Endothelial cell of umbilical vein (primary cell): ENCODE measurements around the gene VGLL4. TPM values are rescaled to one million over a fixed set of nuclear protein-coding genes. Genes with fewer than 3 reads are reported as not detected.

ENCODE experiments used
- BruUV-seq: library from RNA; stranded (reverse); fragments of 400-500 nt; replicated peaks from 2 replicates; lab custom pipeline; 2021; lab: Mats Ljungman, UMichigan
- CTCF ChIA-PET: fragments of 300-600, 350-600 bp; sonication (Branson Sonifier 250); formaldehyde crosslinking; loops from one replicate; lab custom pipeline; 2021; ENCODE audit warnings: antibody characterized with exemption, inconsistent platforms; lab: Charles Lee
- POLR2A ChIA-PET: fragments of 300-600, 350-600 bp; sonication (Branson Sonifier 250); formaldehyde crosslinking; loops from one replicate; lab custom pipeline; 2021; ENCODE audit warnings: antibody characterized with exemption, inconsistent platforms; lab: Charles Lee
- DNase-seq: peaks from one replicate; pipeline ENCODE4 v3.0.0-alpha.2; 2011; ENCODE audit warnings: low read depth, low spot score
- FAIRE-seq: peaks from 2 replicates; lab custom pipeline; 2011; peaks lifted over from hg19 to GRCh38; lab: Jason Lieb, UNC
- H2AFZ ChIP-seq: 2 replicates; pipeline ENCODE4 v1.6.0; 2012; ENCODE audit warnings: low read depth, low read length, control low read depth, inconsistent platforms
- H3K27ac ChIP-seq: 2 replicates; pipeline ENCODE4 v1.5.1; 2011; ENCODE audit warnings: low read depth, mild to moderate bottlenecking, control low read depth, low read length, moderate library complexity; ENCODE audit not compliant: insufficient read depth
- H3K27me3 ChIP-seq, 2 experiments: 2 replicates each; pipeline versions ENCODE4 v1.6.0 to v1.6.1; 2011; ENCODE audit warnings: low read length in 2 of 2, mixed read lengths in 1 of 2; ENCODE audit not compliant: control insufficient read depth in 2 of 2, insufficient read depth in 2 of 2
- H3K36me3 ChIP-seq, 2 experiments: 2 replicates in 1 of 2; 3 replicates in 1 of 2; pipeline ENCODE4 v1.5.1; 2011; ENCODE audit warnings: low read length in 2 of 2, mild to moderate bottlenecking in 1 of 2, moderate library complexity in 1 of 2; ENCODE audit not compliant: control insufficient read depth in 2 of 2, insufficient read depth in 2 of 2; ENCODE audit errors: extremely low read depth in 1 of 2
- H3K4me1 ChIP-seq: 3 replicates; pipeline ENCODE4 v1.5.1; 2011; ENCODE audit warnings: mild to moderate bottlenecking, low read length; ENCODE audit not compliant: control insufficient read depth, insufficient read depth; ENCODE audit errors: extremely low read depth
- H3K4me2 ChIP-seq: 2 replicates; pipeline ENCODE4 v1.6.1; 2011; ENCODE audit warnings: low read length, control low read depth, mixed read lengths; ENCODE audit not compliant: insufficient read depth
- H3K4me3 ChIP-seq, 3 experiments: fragments of 200-600 bp in 1 of 3; sonication (generic), shearing (Covaris generic) in 1 of 3; replicated peaks in 1 of 3; 2 replicates each; pipeline ENCODE4 v1.5.1; 2011 to 2016; ENCODE audit warnings: control low read depth in 3 of 3, low read length in 3 of 3, mild to moderate bottlenecking in 2 of 3, inconsistent platforms in 1 of 3, low read depth in 1 of 3, moderate library complexity in 1 of 3; ENCODE audit not compliant: insufficient read depth in 1 of 3
- H3K79me2 ChIP-seq: 2 replicates; pipeline ENCODE4 v1.6.0; 2012; ENCODE audit warnings: low read length, inconsistent platforms; ENCODE audit not compliant: control insufficient read depth, insufficient read depth
- H3K9ac ChIP-seq: replicated peaks from 2 replicates; pipeline ENCODE3; 2011; ENCODE audit warnings: low read length, control low read depth; ENCODE audit not compliant: insufficient read depth; ENCODE audit errors: extremely low read depth
- H3K9me1 ChIP-seq: replicated peaks from 3 replicates; pipeline ENCODE4 v1.6.0; 2011; ENCODE audit warnings: mild to moderate bottlenecking, low read length; ENCODE audit not compliant: control insufficient read depth, insufficient read depth; ENCODE audit errors: extremely low read depth
- H3K9me3 ChIP-seq: replicated peaks from 2 replicates; pipeline ENCODE4 v1.5.1; 2012; ENCODE audit warnings: low read length, inconsistent platforms; ENCODE audit not compliant: control insufficient read depth, insufficient read depth
- H4K20me1 ChIP-seq: replicated peaks from 2 replicates; pipeline ENCODE3; 2011; ENCODE audit warnings: mild to moderate bottlenecking, low read length; ENCODE audit not compliant: control insufficient read depth, insufficient read depth; ENCODE audit errors: extremely low read depth
- CTCF ChIP-seq, 2 donors: IDR thresholded peaks; 1 replicate in 1 of 2; 2 replicates in 1 of 2; pipeline ENCODE4 v1.5.1; 2011; ENCODE audit warnings: low read length in 2 of 2, mild to moderate bottlenecking in 2 of 2, moderate library complexity in 2 of 2, control low read depth in 1 of 2, inconsistent platforms in 1 of 2, low read depth in 1 of 2; ENCODE audit not compliant: insufficient read depth in 1 of 2; ENCODE audit errors: extremely low read depth in 1 of 2
- EZH2 ChIP-seq: IDR thresholded peaks from 2 replicates; pipeline ENCODE4 v1.6.1; 2012; ENCODE audit warnings: borderline replicate concordance, low read depth, mild to moderate bottlenecking, moderate library complexity, low read length, inconsistent platforms; ENCODE audit not compliant: severe bottlenecking
- FOS ChIP-seq: IDR thresholded peaks from 2 replicates; pipeline ENCODE4 v1.6.1; 2011; ENCODE audit warnings: mild to moderate bottlenecking, low read length, moderate library complexity, borderline replicate concordance; ENCODE audit not compliant: insufficient read depth
- GATA2 ChIP-seq: IDR thresholded peaks from 2 replicates; pipeline ENCODE4 v1.7.0; 2011; ENCODE audit warnings: low read depth, mild to moderate bottlenecking, moderate library complexity, mixed read lengths, low read length; ENCODE audit not compliant: insufficient read length, insufficient read depth
- JUN ChIP-seq: IDR thresholded peaks from 2 replicates; pipeline ENCODE4 v1.6.1; 2011; ENCODE audit warnings: borderline replicate concordance, low read depth; ENCODE audit not compliant: insufficient read length, insufficient read depth
- MAX ChIP-seq: IDR thresholded peaks from 2 replicates; pipeline ENCODE4 v1.6.1; 2011; ENCODE audit not compliant: insufficient read depth, insufficient read length
- MYC ChIP-seq: IDR thresholded peaks from one replicate; pipeline ENCODE4 v1.6.1; 2011; ENCODE audit warnings: mild to moderate bottlenecking, low read depth, low read length
- POLR2A ChIP-seq: IDR thresholded peaks from 2 replicates; pipeline ENCODE4 v1.6.1; 2012; ENCODE audit warnings: low read depth, mild to moderate bottlenecking, control low read depth, low read length
- POLR2AphosphoS5 ChIP-seq: IDR thresholded peaks from 2 replicates; pipeline ENCODE4 v1.6.1; 2012; ENCODE audit warnings: low read depth, mild to moderate bottlenecking, control low read depth, low read length, moderate library complexity; ENCODE audit not compliant: insufficient read depth
- dilution Hi-C: fragments of 300-500 bp; cut with MboI; formaldehyde crosslinking; loops from one replicate; pipeline ENCODE4 v1.15.0; 2019; ENCODE audit warnings: low sequenced_read_pairs; ENCODE audit not compliant: extremely low pct_ligation_motif_present
- intact Hi-C: fragments of 100-400 bp; cut with micrococcal nuclease; formaldehyde crosslinking; loops from one replicate; pipeline ENCODE4 v1.10.0; 2022
- polyA plus RNA-seq, 4 experiments: library from polyadenylated mRNA; depleted of rRNA in 3 of 4; stranded (reverse) in 3 of 4; unstranded in 1 of 4; fragments of >200 nt; gene quantifications; 2 replicates each; pipeline versions ENCODE4 v1.2.1 to v1.2.3, GENCODE V29; 2011 to 2012; ENCODE audit warnings: missing spikeins in 1 of 4
- total RNA-seq: library from RNA; stranded (reverse); gene quantifications from 2 replicates; pipeline ENCODE4 v1.2.3, GENCODE V29; 2021

Gene VGLL4
- total and polyA plus RNA-seq, 2 donors (not counting 3 experiments of a cell fraction or from before 2014, with no cell fraction given), result 67.0 to 78.9 TPM

GRCh38 chr3:11634081-11634635 lies 9.6 kb downstream of the VGLL4 start:
- Histone ChIP-seq H3K9me1 (no peaks in the 10 kb centered on the region), H3K9ac (no peak overlapping the region), H3K36me3 (no peaks in the 10 kb centered on the region), H2AFZ (no peak overlapping the region), H3K79me2 (peaks cover 100% of the 10 kb centered on the region), H3K4me2 (peak overlapping the region; percentile 6), H3K4me3 (no peak overlapping the region), H4K20me1 (peaks cover 4% of the 10 kb centered on the region), H3K27ac (peak overlapping the region; percentile 60), H3K9me3 (no peaks in the 10 kb centered on the region), H3K27me3 (no peaks in the 10 kb centered on the region), H3K4me1 (peaks cover 62% of the 10 kb centered on the region)
- intact Hi-C loops (loop anchor here (1.0 kb wide), 1 partner anchor 19 kb away; no protein-coding TSS in a partner anchor), dilution Hi-C loops (no loop called here)
- no TSS peak for BruUV-seq
- TF ChIP-seq POLR2AphosphoS5, result peak; percentile 13
- no peak for TF ChIP-seq FOS
- no peak for FAIRE-seq
- peak; percentile 53 for DNase-seq
- ChIA-PET CTCF (interaction anchor here (0.7 to 1.4 kb wide), 6 partner anchors 8 to 255 kb away, joined by 3 to 5 read pairs (median 3); no protein-coding TSS in a partner anchor), POLR2A (interaction anchor here (1.2 to 1.5 kb wide), 2 partner anchors 9 to 34 kb away, joined by 3 read pairs; partner anchors contain the start of gene VGLL4)

- FAIRE-seq (no peak), DNase-seq (no peak)
- no TSS peak for BruUV-seq
- Histone ChIP-seq H3K9me3 (no peaks in the 10 kb centered on the region), H3K9ac (no peak overlapping the region), H3K4me2 (no peak overlapping the region), H3K9me1 (no peaks in the 10 kb centered on the region), H3K79me2 (peaks cover 99% of the 10 kb centered on the region), H2AFZ (no peak overlapping the region), H3K36me3 (no peaks in the 10 kb centered on the region), H3K27ac (no peak overlapping the region), H4K20me1 (peaks cover 4% of the 10 kb centered on the region), H3K4me1 (peaks cover 51% of the 10 kb centered on the region), H3K27me3 (no peaks in the 10 kb centered on the region), H3K4me3 (no peak overlapping the region)
- no peak for TF ChIP-seq MAX
- TF ChIP-seq JUN, result no peak
- TF ChIP-seq FOS, result no peak
- no peak for TF ChIP-seq GATA2
- no peak for TF ChIP-seq POLR2A
- TF ChIP-seq CTCF (IDR thresholded peaks at IDR 0.05; ENCODE audit: extremely low read depth in 1 of 2, insufficient read depth in 1 of 2, low read depth in 1 of 2, low read length in 2 of 2), result no peak
- TF ChIP-seq POLR2AphosphoS5, result no peak
- TF ChIP-seq MYC, result no peak
- no peak for TF ChIP-seq EZH2
- dilution Hi-C loops (no loop called here), intact Hi-C loops (no loop called here)
- ChIA-PET POLR2A (interaction anchor here (0.6 kb wide), 1 partner anchor 563 kb away, joined by 3 read pairs; no protein-coding TSS in a partner anchor), CTCF (no interaction called here)
Measured at GRCh38 chr3:11632966-11633365, 10.7 kb downstream of the VGLL4 start.
